NCI-H1436 (cell line): ENCODE measurements around the gene TCF12.
A peak's percentile ranks its signal among the peaks of the same experiment; 100 is the strongest.
"Not testable (repeated sequence)": the region's sequence is repeated elsewhere in the genome, so short reads cannot be mapped to it uniquely, and the experiment has no call there.

ENCODE experiments used
- DNase-seq: peaks from one replicate; lab custom pipeline; 2025; lab: John Stamatoyannopoulos, UW

Gene TCF12

GRCh38 chr15:56916825-56917477 lies 1.5 kb upstream of the TCF12 start:
- no peak for DNase-seq

GRCh38 chr15:56917652-56918045 lies 795 bp upstream of the TCF12 start:
- no peak for DNase-seq

GRCh38 chr15:56919031-56919608 lies 676 bp downstream of the TCF12 start:
- DNase-seq, result peak; percentile 24

GRCh38 chr15:56919609-56920366 lies 1.3 kb downstream of the TCF12 start:
- DNase-seq, result no peak

- DNase-seq, result no peak
Measured at GRCh38 chr15:56920367-56920627, 1.9 kb downstream of the TCF12 start.

GRCh38 chr15:56923174-56923591 lies 4.7 kb downstream of the TCF12 start:
- DNase-seq, result no peak

- no peak for DNase-seq
Measured at GRCh38 chr15:56927816-56928215, 9.4 kb downstream of the TCF12 start.

- DNase-seq, result no peak
Measured at GRCh38 chr15:56929399-56929798, 11.0 kb downstream of the TCF12 start.

GRCh38 chr15:56929933-56930332 lies 11.5 kb downstream of the TCF12 start:
- DNase-seq, result no peak

GRCh38 chr15:56930669-56931313 lies 12.3 kb downstream of the TCF12 start:
- no peak for DNase-seq

- DNase-seq, result no peak
Measured at GRCh38 chr15:56931639-56932508, 13.4 kb downstream of the TCF12 start.

GRCh38 chr15:56932509-56932868 lies 14.0 kb downstream of the TCF12 start:
- not testable (repeated sequence) for DNase-seq

GRCh38 chr15:56933410-56933809 lies 15.0 kb downstream of the TCF12 start:
- DNase-seq, result no peak

- no peak for DNase-seq
Measured at GRCh38 chr15:56933811-56934210, 15.4 kb downstream of the TCF12 start.

- DNase-seq, result no peak
Measured at GRCh38 chr15:56934269-56934668, 15.8 kb downstream of the TCF12 start.

- no peak for DNase-seq
Measured at GRCh38 chr15:56936929-56937328, 18.5 kb downstream of the TCF12 start.

- no peak for DNase-seq
Measured at GRCh38 chr15:56939257-56939656, 20.8 kb downstream of the TCF12 start.

- DNase-seq, result no peak
Measured at GRCh38 chr15:56940388-56940787, 21.9 kb downstream of the TCF12 start.

GRCh38 chr15:56942118-56942517 lies 23.7 kb downstream of the TCF12 start:
- no peak for DNase-seq

GRCh38 chr15:56943403-56943802 lies 25.0 kb downstream of the TCF12 start:
- no peak for DNase-seq

GRCh38 chr15:56944485-56944884 lies 26.0 kb downstream of the TCF12 start:
- DNase-seq, result no peak

GRCh38 chr15:56946150-56946549 lies 27.7 kb downstream of the TCF12 start:
- DNase-seq, result no peak
